IPS DF 4.7 (cell line): Measurements from ENCODE around the gene RAB7B.

Experiments used
- DNase-seq: peaks from one replicate; pipeline ENCODE4 v3.0.0-alpha.2; 2013; ENCODE audit warnings: low spot score; ENCODE audit errors: extremely low read depth

The RAB7B gene

GRCh38 chr1:205949753-205950152 is 53.4 kb downstream of the RAB7B start:
- DNase-seq = no peak

- DNase-seq = no peak
Measured at GRCh38 chr1:205948886-205949285, 54.3 kb downstream of the RAB7B start.

GRCh38 chr1:205948039-205948438 is 55.2 kb downstream of the RAB7B start:
- DNase-seq = no peak

GRCh38 chr1:205947024-205947423 is 56.2 kb downstream of the RAB7B start:
- DNase-seq = no peak

GRCh38 chr1:205945069-205945468 is 58.1 kb downstream of the RAB7B start:
- DNase-seq = no peak

- no peak for DNase-seq
Measured at GRCh38 chr1:205944525-205944924, 58.7 kb downstream of the RAB7B start.

- DNase-seq = no peak
Measured at GRCh38 chr1:205943245-205943644, 60.0 kb downstream of the RAB7B start, which contains the start of gene SLC26A9. Gene SLC26A9, minus strand, starts transcription at chr1:205943456. Its CDS starts 7,636 bp downstream, at chr1:205935820.

GRCh38 chr1:205942631-205943159 is 60.5 kb downstream of the RAB7B start:
- DNase-seq = no peak

- DNase-seq = no peak
Measured at GRCh38 chr1:205940710-205941109, 62.5 kb downstream of the RAB7B start.

- DNase-seq = peak; percentile 41
Measured at GRCh38 chr1:205939690-205940330, 63.4 kb downstream of the RAB7B start.

- DNase-seq = no peak
Measured at GRCh38 chr1:205938682-205939081, 64.5 kb downstream of the RAB7B start.

GRCh38 chr1:205936846-205937586 is 66.2 kb downstream of the RAB7B start:
- DNase-seq = no peak

GRCh38 chr1:205936311-205936710 is 66.9 kb downstream of the RAB7B start:
- DNase-seq = no peak

- DNase-seq = no peak
Measured at GRCh38 chr1:205935869-205936268, 67.3 kb downstream of the RAB7B start.

GRCh38 chr1:205934788-205935187 is 68.4 kb downstream of the RAB7B start:
- DNase-seq = no peak

- no peak for DNase-seq
Measured at GRCh38 chr1:205933671-205934618, 69.2 kb downstream of the RAB7B start.

- DNase-seq = no peak
Measured at GRCh38 chr1:205932776-205933175, 70.4 kb downstream of the RAB7B start.

GRCh38 chr1:205930799-205931281 is 72.4 kb downstream of the RAB7B start:
- no peak for DNase-seq

- no peak for DNase-seq
Measured at GRCh38 chr1:205930195-205930577, 73.0 kb downstream of the RAB7B start.

GRCh38 chr1:205929496-205930194 is 73.5 kb downstream of the RAB7B start:
- DNase-seq = no peak

- no peak for DNase-seq
Measured at GRCh38 chr1:205928317-205928716, 74.9 kb downstream of the RAB7B start.
